Lower leg skin (tissue), 3 donors: ENCODE measurements around the gene FBXL16.

Experiments
- POLR2A ChIP-seq, 2 donors: fragments of 450-650 bp; IDR thresholded peaks; one replicate each; pipeline ENCODE4 v1.6.1; 2016 to 2017; ENCODE audit warnings: antibody characterized with exemption in 2 of 2, mild to moderate bottlenecking in 1 of 2, moderate library complexity in 1 of 2
- TF ChIP-seq, protein P1 (sequence below), 3 donors: fragments of 450-650 bp; IDR thresholded peaks; one replicate each; pipeline ENCODE4 v1.5.1; 2016; ENCODE audit warnings: antibody characterized with exemption in 3 of 3, mild to moderate bottlenecking in 3 of 3, moderate library complexity in 2 of 3

DNA sequence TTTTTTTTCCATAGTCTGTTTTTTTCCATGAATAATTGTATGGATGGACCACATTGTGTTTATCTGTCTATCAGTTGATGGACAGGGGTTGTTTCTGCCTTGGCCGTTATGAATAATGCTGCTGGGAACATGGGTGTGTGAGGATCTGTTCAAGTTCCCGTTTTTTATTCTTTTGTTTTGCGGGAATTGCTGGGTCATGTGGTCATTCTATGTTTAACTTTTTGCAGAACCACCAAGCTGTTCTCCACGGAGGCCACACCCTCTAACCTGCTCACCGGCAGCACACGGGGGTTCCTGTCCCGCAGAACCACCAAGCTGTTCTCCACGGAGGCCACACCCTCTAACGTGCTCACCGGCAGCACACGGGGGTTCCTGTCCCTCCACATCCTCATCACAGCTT, 49.1 kb upstream of the FBXL16 start:
- TF ChIP-seq, protein P1, sequence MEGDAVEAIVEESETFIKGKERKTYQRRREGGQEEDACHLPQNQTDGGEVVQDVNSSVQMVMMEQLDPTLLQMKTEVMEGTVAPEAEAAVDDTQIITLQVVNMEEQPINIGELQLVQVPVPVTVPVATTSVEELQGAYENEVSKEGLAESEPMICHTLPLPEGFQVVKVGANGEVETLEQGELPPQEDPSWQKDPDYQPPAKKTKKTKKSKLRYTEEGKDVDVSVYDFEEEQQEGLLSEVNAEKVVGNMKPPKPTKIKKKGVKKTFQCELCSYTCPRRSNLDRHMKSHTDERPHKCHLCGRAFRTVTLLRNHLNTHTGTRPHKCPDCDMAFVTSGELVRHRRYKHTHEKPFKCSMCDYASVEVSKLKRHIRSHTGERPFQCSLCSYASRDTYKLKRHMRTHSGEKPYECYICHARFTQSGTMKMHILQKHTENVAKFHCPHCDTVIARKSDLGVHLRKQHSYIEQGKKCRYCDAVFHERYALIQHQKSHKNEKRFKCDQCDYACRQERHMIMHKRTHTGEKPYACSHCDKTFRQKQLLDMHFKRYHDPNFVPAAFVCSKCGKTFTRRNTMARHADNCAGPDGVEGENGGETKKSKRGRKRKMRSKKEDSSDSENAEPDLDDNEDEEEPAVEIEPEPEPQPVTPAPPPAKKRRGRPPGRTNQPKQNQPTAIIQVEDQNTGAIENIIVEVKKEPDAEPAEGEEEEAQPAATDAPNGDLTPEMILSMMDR (IDR thresholded peaks at IDR 0.05) = no peak
- no peak for TF ChIP-seq POLR2A (IDR thresholded peaks at IDR 0.05)
